Measurements from ENCODE around the gene SMARCD3.

DNA sequence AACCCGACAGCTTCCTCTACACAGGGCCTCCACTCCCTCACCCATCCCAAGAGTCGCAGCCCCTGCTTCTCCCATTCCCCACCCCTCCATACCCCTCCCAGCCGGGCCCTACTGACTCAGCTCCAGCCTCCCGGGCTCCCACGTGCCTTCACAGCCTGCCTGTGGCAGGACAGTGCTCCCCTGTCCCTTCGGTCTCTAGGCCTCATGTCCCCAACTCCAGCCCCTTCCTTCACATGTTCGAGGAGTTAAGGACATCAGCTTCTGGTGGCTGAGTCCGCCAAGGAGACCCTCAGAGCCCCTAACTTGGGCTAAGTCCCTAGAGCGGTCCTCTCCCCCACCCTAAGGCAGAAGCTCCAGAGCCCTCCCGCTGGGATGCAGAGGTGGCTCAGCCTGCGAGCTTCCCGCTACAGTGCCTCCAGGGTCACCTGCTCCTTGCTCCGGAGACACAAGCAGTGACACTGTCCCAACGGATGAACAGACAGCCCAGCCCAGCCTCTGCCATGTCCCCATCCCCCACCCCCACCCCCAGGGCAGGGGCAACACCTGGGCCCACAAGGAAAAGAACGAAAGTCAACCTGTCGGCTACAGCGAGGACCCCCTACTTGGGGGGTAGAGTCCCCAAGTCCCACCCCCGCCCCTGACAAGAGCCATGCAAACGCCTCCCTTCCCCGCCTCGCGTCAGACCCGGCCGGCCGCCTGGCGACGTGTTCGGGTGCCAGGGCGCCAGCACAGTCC is 716 bp downstream of the SMARCD3 start:
- TF ChIP-seq EP300 (IDR thresholded peaks at IDR 0.05): no peak
- TF ChIP-seq, protein P1, sequence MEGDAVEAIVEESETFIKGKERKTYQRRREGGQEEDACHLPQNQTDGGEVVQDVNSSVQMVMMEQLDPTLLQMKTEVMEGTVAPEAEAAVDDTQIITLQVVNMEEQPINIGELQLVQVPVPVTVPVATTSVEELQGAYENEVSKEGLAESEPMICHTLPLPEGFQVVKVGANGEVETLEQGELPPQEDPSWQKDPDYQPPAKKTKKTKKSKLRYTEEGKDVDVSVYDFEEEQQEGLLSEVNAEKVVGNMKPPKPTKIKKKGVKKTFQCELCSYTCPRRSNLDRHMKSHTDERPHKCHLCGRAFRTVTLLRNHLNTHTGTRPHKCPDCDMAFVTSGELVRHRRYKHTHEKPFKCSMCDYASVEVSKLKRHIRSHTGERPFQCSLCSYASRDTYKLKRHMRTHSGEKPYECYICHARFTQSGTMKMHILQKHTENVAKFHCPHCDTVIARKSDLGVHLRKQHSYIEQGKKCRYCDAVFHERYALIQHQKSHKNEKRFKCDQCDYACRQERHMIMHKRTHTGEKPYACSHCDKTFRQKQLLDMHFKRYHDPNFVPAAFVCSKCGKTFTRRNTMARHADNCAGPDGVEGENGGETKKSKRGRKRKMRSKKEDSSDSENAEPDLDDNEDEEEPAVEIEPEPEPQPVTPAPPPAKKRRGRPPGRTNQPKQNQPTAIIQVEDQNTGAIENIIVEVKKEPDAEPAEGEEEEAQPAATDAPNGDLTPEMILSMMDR (IDR thresholded peaks at IDR 0.05): no peak
- TF ChIP-seq POLR2AphosphoS5 (IDR thresholded peaks at IDR 0.05): no peak
- TF ChIP-seq POLR2A (IDR thresholded peaks at IDR 0.05): no peak

All from gastroesophageal sphincter (tissue), 3 donors.